GM23338 (cell line): ENCODE results near the gene TMUB1. TPM values are rescaled to one million over a fixed set of nuclear protein-coding genes. Genes with fewer than 3 reads are reported as not detected.

Experiments used
- ATAC-seq: fragments of 200-7000 bp; cut with Tn5 transposase; 3 replicates; pipeline ENCODE4 v1.9.1; 2020
- DNase-seq: peaks from one replicate; pipeline ENCODE4 v3.0.0-alpha.2; 2015; ENCODE audit warnings: low spot score
- H2AFZ ChIP-seq: fragments of 200-600 bp; sonication (generic); 2 replicates; pipeline ENCODE4 v1.8.0; 2016; ENCODE audit warnings: antibody characterized with exemption, mild to moderate bottlenecking, moderate library complexity
- H3F3A ChIP-seq: fragments of 200-600 bp; sonication (generic); replicated peaks from 2 replicates; pipeline ENCODE4 v1.8.0; 2017; ENCODE audit warnings: antibody characterized with exemption, mixed run types, low read depth
- H3K27ac ChIP-seq: fragments of 200-600 bp; sonication (generic); 2 replicates; pipeline ENCODE4 v1.6.1; 2016; ENCODE audit warnings: low read depth
- H3K27me3 ChIP-seq: fragments of 200-600 bp; sonication (generic); 2 replicates; pipeline ENCODE4 v1.8.0; 2016; ENCODE audit warnings: mild to moderate bottlenecking, mixed run types, moderate library complexity; ENCODE audit not compliant: insufficient read depth
- H3K36me3 ChIP-seq: fragments of 200-600 bp; sonication (generic); 2 replicates; pipeline ENCODE4 v1.8.0; 2016; ENCODE audit warnings: mild to moderate bottlenecking; ENCODE audit not compliant: insufficient read depth
- H3K4me1 ChIP-seq: fragments of 200-600 bp; sonication (generic); 2 replicates; pipeline ENCODE4 v1.8.0; 2016; ENCODE audit warnings: mild to moderate bottlenecking, moderate library complexity; ENCODE audit not compliant: insufficient read depth
- H3K4me2 ChIP-seq: fragments of 200-600 bp; sonication (generic); 2 replicates; pipeline ENCODE4 v1.7.1; 2017; ENCODE audit warnings: mixed run types
- H3K4me3 ChIP-seq: fragments of 200-600 bp; sonication (generic); 2 replicates; pipeline ENCODE4 v1.6.1; 2016; ENCODE audit warnings: mixed run types
- H3K79me2 ChIP-seq: fragments of 200-600 bp; sonication (generic); replicated peaks from 2 replicates; pipeline ENCODE4 v1.8.0; 2017; ENCODE audit warnings: mild to moderate bottlenecking; ENCODE audit not compliant: insufficient read depth
- H3K9me2 ChIP-seq: fragments of 200-600 bp; sonication (generic); 2 replicates; pipeline ENCODE4 v1.8.0; 2017; ENCODE audit not compliant: insufficient read depth
- H4K20me1 ChIP-seq: fragments of 200-600 bp; sonication (generic); replicated peaks from 2 replicates; pipeline ENCODE4 v1.8.0; 2017; ENCODE audit warnings: mild to moderate bottlenecking; ENCODE audit not compliant: insufficient read depth
- H3K27ac Mint-ChIP-seq: 2 replicates; pipeline ENCODE4 v1.8.0; 2020; ENCODE audit warnings: inconsistent platforms, mild to moderate bottlenecking, moderate library complexity, mixed read lengths
- H3K27me3 Mint-ChIP-seq: 3 replicates; pipeline ENCODE4 v1.8.0; 2022; ENCODE audit warnings: low read depth, mild to moderate bottlenecking, moderate library complexity, mixed read lengths, inconsistent platforms; ENCODE audit not compliant: insufficient read depth, poor library complexity
- H3K36me3 Mint-ChIP-seq: 3 replicates; pipeline ENCODE4 v1.8.0; 2021; ENCODE audit warnings: low read depth, mild to moderate bottlenecking, inconsistent platforms, moderate library complexity, mixed read lengths
- H3K4me1 Mint-ChIP-seq: 3 replicates; pipeline ENCODE4 v1.8.0; 2020; ENCODE audit warnings: mild to moderate bottlenecking, inconsistent platforms, mixed read lengths
- H3K4me3 Mint-ChIP-seq: 3 replicates; pipeline ENCODE4 v1.8.0; 2021; ENCODE audit warnings: moderate library complexity, mild to moderate bottlenecking, inconsistent platforms, mixed read lengths
- H3K9me3 Mint-ChIP-seq: 3 replicates; pipeline ENCODE4 v1.8.0; 2020; ENCODE audit warnings: moderate library complexity, mild to moderate bottlenecking, inconsistent platforms, mixed read lengths
- CREB1 ChIP-seq: fragments of 250-450 bp; sonication (Bioruptor Pico); IDR thresholded peaks from 2 replicates; pipeline ENCODE4 v1.5.0; 2020; ENCODE audit warnings: low read depth, mild to moderate bottlenecking, moderate library complexity
- CTCF ChIP-seq, 2 experiments: fragments of 200-600 bp in 1 of 2; sonication (generic) in 1 of 2; conservative IDR thresholded peaks; 2 replicates each; pipeline versions ENCODE4 v1.5.1 to v1.6.1; 2016 to 2017; ENCODE audit warnings: antibody characterized with exemption in 2 of 2, low read depth in 2 of 2, mild to moderate bottlenecking in 2 of 2, moderate library complexity in 1 of 2
- ETS1 ChIP-seq: IDR thresholded peaks from 2 replicates; pipeline ENCODE4 v1.6.1; 2016; ENCODE audit warnings: antibody characterized with exemption
- EZH2 ChIP-seq: fragments of 200-600 bp; sonication (generic); IDR thresholded peaks from one replicate; pipeline ENCODE4 v1.8.0; 2017; ENCODE audit warnings: antibody characterized with exemption, mild to moderate bottlenecking, low read depth; ENCODE audit not compliant: unreplicated experiment
- EZH2phosphoT487 ChIP-seq: fragments of 200-600 bp; sonication (generic); IDR thresholded peaks from one replicate; pipeline ENCODE4 v1.8.1; 2018; ENCODE audit warnings: antibody characterized with exemption; ENCODE audit not compliant: unreplicated experiment
- JUNB ChIP-seq: IDR thresholded peaks from one replicate; pipeline ENCODE4 v1.6.1; 2016; ENCODE audit warnings: antibody characterized with exemption; ENCODE audit not compliant: unreplicated experiment
- NANOG ChIP-seq: IDR thresholded peaks from 2 replicates; pipeline ENCODE4 v1.6.1; 2016; ENCODE audit warnings: antibody characterized with exemption, borderline replicate concordance
- POLR2AphosphoS5 ChIP-seq: IDR thresholded peaks from 2 replicates; pipeline ENCODE4 v1.6.1; 2016; ENCODE audit warnings: antibody characterized with exemption, low read depth
- REST ChIP-seq: IDR thresholded peaks from one replicate; pipeline ENCODE4 v1.6.1; 2018; ENCODE audit warnings: antibody characterized with exemption; ENCODE audit not compliant: unreplicated experiment
- STAT1 ChIP-seq: IDR thresholded peaks from one replicate; pipeline ENCODE4 v1.6.1; 2016; ENCODE audit warnings: antibody characterized with exemption; ENCODE audit not compliant: unreplicated experiment
- ZNF114 ChIP-seq: fragments of 250-450 bp; sonication (Bioruptor Pico); IDR thresholded peaks from 2 replicates; pipeline ENCODE4 v1.5.0; 2020; ENCODE audit warnings: mild to moderate bottlenecking, moderate library complexity
- ZNF331 ChIP-seq: fragments of 250-450 bp; sonication (Bioruptor Pico); IDR thresholded peaks from 2 replicates; pipeline ENCODE4 v1.5.0; 2020; ENCODE audit warnings: low read depth, mild to moderate bottlenecking, moderate library complexity
- ZNF462 ChIP-seq: fragments of 250-450 bp; sonication (Bioruptor Pico); IDR thresholded peaks from 2 replicates; pipeline ENCODE4 v1.5.0; 2020; ENCODE audit warnings: mild to moderate bottlenecking, moderate library complexity
- polyA plus RNA-seq: library from polyadenylated mRNA; unstranded; fragments of >200 nt; fragmentation: Nextera tagmentation; extraction: Ambion mirVana; gene quantifications from 2 replicates; pipeline ENCODE4 v1.2.1, GENCODE V29; 2016
- total RNA-seq: library from RNA; depleted of rRNA; stranded (reverse); fragments of >200 nt; shearing (Covaris generic); gene quantifications from 2 replicates; pipeline ENCODE4 v1.2.3, GENCODE V29; 2014

The TMUB1 gene
- total and polyA plus RNA-seq, 2 experiments from 2014 or later, result 47.6 to 61.1 TPM

GRCh38 chr7:151118108-151119054 is 35.1 kb upstream of the TMUB1 start:
- H3K36me3 ChIP-seq, result no peaks in the 10 kb centered on the region; the same call in 1 of the 2 replicates
- no peaks in the 10 kb centered on the region for H3K9me3 Mint-ChIP-seq
- H3F3A ChIP-seq, result peaks cover 10% of the 10 kb centered on the region
- H3K27ac ChIP-seq, result no peak overlapping the region
- H3K4me3 Mint-ChIP-seq, result no peak overlapping the region; the same call in 2 of the 3 replicates
- no peak overlapping the region for H3K4me3 ChIP-seq
- peaks cover 28% of the 10 kb centered on the region for H3K36me3 Mint-ChIP-seq
- no peaks in the 10 kb centered on the region for H3K9me2 ChIP-seq
- peaks cover 19% of the 10 kb centered on the region for H3K27me3 Mint-ChIP-seq
- H3K27ac Mint-ChIP-seq, result no peak overlapping the region
- DNase-seq, result no peak
- H3K27me3 ChIP-seq, result peaks cover 23% of the 10 kb centered on the region
- no peaks in the 10 kb centered on the region for H3K79me2 ChIP-seq
- H3K4me1 Mint-ChIP-seq, result peaks cover 21% of the 10 kb centered on the region
- no peak overlapping the region for H3K4me2 ChIP-seq
- no peak for ATAC-seq
- peaks cover 32% of the 10 kb centered on the region for H4K20me1 ChIP-seq
- peaks cover 19% of the 10 kb centered on the region for H3K4me1 ChIP-seq
- no peak overlapping the region for H2AFZ ChIP-seq
- TF ChIP-seq REST (no peak), EZH2phosphoT487 (no peak), ZNF114 (CRISPR knock-in tag) (no peak), ZNF462 (no peak), CTCF (conservative IDR thresholded peaks at IDR 0.05; ENCODE audit: low read depth in 2 of 2) (no peak), EZH2 (no peak), NANOG (no peak), ETS1 (no peak), POLR2AphosphoS5 (no peak), JUNB (no peak), ZNF331 (no peak), CREB1 (CRISPR knock-in tag) (no peak), STAT1 (no peak)
